HL-60 (cell line): ENCODE measurements around the gene GLDN.

Experiments
- POLR2AphosphoS5 ChIP-seq: IDR thresholded peaks from 2 replicates; pipeline ENCODE4 v1.6.1; 2012; ENCODE audit warnings: low read depth
- TF ChIP-seq, protein P1 (sequence below): IDR thresholded peaks from one replicate; pipeline ENCODE4 v1.5.1; 2011; ENCODE audit warnings: low read length, control low read depth, inconsistent platforms; ENCODE audit not compliant: insufficient read depth

- TF ChIP-seq POLR2AphosphoS5 = no peak
- TF ChIP-seq, protein P1, sequence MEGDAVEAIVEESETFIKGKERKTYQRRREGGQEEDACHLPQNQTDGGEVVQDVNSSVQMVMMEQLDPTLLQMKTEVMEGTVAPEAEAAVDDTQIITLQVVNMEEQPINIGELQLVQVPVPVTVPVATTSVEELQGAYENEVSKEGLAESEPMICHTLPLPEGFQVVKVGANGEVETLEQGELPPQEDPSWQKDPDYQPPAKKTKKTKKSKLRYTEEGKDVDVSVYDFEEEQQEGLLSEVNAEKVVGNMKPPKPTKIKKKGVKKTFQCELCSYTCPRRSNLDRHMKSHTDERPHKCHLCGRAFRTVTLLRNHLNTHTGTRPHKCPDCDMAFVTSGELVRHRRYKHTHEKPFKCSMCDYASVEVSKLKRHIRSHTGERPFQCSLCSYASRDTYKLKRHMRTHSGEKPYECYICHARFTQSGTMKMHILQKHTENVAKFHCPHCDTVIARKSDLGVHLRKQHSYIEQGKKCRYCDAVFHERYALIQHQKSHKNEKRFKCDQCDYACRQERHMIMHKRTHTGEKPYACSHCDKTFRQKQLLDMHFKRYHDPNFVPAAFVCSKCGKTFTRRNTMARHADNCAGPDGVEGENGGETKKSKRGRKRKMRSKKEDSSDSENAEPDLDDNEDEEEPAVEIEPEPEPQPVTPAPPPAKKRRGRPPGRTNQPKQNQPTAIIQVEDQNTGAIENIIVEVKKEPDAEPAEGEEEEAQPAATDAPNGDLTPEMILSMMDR = no peak
Measured at GRCh38 chr15:51444112-51444511, 102.7 kb downstream of the GLDN start.
